NCI-H1694 treated with DMSO at 0.1 percent for 48 hours (cell line): Measurements from ENCODE around the gene OSM.
"Not testable (repeated sequence)": the region's sequence is repeated elsewhere in the genome, so short reads cannot be mapped to it uniquely, and the experiment has no call there.

Experiments used
- DNase-seq: peaks from one replicate; lab custom pipeline; 2025; lab: John Stamatoyannopoulos, UW

Gene OSM

DNA sequence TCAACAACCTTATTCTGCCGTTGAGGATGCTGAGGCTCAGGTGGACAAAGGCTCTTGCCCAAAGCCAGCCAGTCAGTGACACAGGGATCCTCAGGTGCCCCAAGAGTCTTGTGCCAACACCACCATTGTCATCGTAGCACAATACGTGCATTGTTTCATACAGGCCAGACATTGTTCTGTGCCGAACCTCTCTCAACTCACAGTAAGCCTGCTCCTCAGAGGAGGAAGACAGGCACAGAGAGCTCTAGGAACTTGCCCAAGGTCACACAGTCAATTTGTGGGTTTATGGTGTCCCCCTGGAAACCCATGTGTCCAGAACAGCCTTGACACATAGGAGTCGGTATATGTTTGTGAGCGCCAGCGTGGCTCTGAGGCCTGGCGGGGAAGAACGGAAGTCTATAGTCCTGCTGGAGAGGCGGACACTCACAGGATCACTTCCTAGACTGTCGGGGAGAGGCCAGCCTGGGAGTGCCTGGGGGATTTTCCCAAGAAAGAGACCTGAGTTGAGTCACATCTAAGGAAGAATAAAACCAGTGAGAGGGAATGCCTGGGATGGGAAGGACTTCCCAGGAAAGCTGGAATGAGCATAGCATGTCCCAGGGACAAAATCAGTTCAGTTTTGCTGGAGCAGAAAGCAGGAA, 40.3 kb downstream of the OSM start:
- no peak for DNase-seq

DNA sequence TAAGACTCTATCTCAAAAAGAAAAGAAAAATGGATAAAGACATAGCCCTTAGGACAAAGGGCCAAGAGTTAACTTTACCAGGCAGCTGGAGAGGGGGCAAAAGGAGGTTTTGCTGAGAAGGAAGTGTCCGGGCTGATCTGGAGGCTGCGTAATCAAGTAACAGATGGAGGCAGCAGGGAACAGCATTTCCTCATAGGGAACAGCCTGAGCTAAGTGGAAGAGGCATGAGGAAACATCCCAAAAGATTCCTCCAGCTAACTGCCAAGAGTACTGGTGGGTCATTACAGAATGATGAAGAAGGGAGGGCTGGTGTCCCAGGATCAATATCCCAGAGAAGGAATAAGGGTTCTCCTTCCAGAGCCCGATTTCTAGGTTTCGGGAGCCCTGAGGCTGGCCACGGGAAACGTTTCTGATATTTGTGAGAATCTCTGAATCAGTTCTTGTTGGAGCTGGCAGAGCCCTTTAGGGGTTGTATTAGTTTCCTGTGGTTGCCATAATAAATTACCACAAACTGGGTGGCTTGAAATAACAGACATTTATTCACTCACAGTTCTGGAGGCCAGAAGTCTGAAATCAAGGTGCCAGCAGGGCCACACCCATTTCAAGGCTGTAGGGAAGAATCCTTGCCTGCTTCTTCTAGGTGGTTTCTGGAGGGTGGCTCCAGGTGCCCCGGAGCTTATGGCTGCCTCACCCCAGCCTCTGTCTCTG, 41.3 kb downstream of the OSM start:
- DNase-seq: no peak

DNA sequence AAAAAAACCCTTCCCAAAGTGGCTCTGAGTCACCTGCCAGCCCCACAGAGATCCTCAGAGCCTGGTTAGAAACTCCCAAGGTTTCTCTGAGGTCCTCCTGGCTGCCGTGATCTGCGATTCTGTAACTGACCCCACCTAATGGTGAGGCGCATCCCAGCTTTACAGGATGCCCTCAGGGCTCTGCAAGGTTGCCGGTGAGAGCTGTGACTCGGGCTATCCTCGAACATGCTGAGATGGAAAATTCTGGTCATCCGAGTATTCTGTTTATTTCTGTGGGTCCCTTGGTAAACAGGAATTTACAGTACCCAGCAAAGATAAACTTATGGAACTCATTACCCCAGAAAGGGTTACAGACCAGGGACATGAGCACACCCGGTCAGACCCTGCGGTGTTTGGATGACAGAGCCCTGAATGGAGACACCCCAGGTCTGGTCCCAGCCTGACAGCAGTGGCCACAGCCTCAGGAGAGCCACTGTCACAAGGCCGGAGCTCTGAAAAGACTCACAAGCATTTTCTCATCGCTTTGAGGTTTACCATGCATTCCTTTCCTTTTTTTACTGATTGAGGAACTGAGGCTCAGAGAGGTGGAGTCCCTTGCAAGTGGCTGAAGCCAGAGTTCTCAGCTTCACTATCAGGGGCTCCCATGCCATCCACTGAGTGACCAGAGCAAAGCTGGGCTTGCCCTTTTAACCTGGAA, 42.3 kb downstream of the OSM start:
- no peak for DNase-seq

DNA sequence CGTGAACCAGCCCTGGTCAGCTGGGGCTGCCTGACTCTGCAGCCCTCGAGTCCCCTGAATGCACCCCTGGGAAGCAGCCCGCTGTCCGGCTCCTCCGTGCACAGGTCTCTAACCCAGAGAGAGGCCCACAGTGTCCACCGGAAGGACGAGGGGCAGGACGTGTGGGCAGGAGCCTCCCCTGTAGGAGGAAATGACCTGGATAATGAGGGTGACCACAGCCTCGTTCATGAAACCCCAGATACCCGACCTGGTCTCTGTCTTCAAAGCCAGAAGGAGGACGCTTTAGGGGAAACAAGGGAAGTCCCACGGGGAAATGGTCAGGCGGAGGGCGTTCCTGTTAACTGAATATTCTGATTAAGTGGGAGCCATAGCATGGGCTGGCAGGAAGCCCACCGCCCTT, 43.3 kb downstream of the OSM start:
- no peak for DNase-seq

DNA sequence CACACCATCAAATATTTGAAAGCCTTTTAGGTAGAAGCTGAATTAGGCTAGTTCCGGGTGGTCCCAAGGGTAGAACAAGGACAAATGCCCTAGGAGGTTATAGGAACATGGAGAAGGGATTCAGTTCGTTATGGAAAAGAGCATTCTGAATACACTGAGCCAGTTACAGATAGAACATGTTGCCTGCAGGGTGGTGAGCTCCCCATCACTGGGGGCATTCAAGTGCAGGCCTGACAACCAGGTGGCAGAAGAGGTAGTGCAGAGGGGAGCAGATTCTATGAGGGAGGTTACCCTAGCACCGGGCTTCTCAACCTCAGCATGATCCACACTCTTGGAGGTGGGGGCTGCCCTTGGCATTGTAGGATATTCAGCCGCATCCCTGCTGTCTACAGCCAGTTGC, 44.3 kb downstream of the OSM start:
- no peak for DNase-seq

DNA sequence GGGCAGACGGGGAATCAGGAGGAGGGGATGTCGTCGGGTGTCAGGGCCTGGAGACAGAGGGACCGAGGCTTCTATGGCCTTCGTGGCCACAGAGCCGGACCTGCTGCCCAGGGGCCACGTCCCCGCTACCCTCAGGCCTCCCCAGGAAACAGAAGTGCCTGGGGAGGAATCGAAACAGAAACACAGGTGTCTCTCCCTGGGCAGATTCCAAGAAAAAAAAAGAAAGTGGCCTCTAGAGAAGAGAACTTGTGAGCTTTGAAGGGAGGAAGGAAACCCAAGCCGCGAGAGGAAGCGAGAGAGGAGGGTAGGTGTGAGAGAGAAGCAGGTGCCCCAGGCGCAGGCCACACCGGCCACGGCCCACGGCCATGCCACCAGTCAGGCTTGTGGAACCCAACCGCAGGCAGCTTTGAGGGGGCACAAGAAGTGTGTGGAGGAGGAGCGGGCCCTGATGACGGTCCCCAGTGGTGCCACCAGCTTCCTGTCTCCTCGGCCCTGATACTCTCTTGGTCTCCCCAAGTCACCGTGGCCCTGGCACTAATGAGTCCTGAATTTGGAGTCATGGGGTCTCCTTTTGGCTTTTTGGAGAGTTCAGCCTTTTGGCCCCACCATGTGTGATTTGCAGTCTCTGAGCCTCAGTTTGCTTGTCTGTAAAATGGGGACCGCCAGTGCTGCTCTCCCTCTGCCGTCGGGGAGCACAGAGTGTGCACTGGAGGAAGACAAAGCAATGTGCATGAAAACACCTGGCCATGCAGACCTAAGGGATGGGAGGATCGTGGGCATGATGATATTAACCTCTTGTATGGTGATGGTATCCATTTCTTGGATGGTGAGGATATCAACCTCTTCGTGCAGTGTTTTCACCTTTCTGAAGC, 45.3 kb downstream of the OSM start:
- no peak for DNase-seq

DNA sequence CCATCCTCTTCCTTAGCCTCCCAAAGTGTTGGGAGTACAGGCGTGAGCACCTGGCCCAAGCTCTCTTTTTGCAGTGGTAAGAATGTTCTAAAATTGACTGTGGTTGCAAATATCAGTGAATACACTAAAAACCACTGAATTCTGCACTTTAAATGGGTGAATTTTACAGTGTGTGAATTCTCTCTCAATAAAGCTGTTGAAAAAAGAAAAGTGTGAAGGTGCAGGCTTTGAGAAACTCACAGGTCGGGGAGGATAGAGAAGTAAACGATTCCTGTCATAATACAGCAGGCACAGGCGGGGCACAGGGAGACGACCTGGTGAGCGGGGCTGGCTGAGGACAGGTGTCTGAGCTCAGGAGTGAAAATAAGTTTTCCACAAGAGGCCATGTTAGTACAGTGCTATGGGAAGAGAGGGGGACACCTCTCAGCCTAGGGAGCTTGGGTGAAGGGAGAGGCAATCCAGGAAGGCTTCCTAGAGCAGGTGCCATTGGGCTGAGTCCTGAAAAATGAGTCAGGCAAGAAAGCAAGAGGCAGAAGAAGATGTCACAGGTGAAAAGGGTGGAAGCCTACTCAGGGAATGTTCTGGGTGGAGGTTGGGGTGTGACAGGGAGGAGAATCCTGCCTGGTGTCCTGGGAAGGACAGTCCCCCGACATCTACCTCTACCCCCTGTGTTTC, 46.2 kb downstream of the OSM start:
- no peak for DNase-seq

DNA sequence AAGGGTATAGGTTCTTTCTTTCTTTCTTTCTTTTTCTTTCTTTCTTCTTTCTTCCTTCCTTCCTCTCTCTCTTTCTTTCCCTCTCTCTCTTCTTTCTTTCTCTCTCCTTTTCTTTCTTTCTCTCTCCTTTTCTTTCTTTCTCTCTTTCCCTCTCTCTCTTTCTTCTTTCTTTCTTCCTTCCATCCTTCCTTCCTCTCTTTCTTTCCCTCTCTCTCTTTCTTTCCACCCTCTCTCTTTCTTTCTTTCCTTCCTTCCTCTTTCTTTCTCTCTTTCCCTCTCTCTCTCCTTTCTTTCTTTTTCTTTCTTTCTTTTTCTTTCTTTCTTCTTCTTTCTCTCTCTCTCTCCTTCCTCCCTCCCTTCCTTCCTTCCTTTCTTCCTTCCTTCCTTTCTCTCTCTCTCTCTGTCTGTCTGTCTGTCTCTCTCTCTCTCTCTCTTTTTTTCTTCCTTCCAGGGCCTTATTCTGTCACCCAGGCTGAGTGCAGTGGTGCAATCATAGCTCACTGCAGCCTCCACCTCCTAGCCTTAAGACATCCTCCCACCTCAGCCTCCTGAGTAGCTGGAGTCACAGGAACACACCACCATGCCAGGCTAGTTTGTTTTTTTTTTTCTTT, 46.9 kb downstream of the OSM start:
- DNase-seq: no peak

DNA sequence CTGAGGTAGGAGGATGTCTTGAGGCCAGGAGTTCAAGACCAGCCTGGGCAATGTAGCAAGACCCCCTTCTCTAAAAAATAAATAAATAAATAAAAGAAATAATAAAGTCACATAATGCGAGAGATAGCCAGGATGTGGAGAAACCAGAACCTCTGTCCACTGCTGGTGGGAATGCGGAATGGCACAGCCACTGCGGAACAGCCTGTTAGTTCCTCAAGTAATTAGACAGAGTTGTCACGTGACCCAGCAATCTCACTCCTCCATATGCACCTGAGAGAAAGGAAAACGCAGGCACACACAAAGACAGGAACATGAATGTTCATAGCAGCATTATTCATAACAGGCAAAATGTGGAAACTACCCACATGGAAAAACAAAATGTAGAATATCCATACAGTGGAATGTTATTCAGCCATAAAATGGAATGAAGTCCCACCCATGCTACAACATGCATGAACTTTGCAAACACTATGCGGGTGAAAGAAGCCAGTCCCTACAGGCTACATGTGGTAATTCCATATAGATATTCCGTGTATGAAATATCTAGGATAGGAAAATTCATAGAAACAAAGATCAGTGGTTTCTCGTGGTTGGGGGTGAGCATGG, 47.5 kb downstream of the OSM start:
- no peak for DNase-seq

DNA sequence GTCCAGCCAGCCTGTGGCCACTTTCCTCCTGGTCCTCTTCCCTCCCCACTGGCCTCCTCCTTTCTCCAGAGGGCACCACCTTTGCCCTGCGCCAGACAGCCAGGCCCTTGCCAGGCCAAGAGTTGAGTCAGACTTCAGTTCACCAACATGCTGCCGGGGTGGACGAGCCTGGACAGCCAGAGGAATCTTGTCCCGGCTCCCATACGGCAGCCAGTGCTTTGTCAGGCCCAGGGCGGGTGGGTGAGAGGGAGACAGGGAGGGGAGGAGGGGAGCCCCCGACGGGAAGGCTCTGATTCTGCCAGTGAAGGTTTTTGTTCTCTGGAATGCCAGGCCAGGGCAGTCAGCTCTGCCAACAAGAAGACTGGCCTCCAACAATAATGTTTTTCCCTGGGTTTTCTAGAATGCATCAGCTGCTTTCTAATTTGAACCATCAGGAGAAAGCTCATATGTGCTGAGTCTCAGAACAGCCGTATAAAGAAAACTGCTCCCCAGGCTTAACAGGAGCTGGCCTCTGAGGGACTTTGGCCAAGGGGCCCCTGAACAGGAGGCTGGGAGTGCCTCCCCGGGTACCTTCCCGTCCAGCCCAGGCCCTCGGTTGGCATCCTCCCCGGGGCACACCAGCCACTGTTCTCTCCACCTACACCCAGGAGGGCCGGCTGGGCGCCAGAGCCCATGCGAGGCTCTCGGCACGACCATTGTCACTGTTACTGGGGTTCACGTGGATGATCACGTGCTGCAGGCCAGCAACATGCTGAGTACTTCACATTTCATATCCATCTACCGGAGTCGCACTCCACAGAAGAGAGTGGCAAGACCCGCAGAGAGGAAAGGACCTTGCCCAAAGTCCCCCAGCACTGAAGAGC, 48.7 kb downstream of the OSM start:
- no peak for DNase-seq

DNA sequence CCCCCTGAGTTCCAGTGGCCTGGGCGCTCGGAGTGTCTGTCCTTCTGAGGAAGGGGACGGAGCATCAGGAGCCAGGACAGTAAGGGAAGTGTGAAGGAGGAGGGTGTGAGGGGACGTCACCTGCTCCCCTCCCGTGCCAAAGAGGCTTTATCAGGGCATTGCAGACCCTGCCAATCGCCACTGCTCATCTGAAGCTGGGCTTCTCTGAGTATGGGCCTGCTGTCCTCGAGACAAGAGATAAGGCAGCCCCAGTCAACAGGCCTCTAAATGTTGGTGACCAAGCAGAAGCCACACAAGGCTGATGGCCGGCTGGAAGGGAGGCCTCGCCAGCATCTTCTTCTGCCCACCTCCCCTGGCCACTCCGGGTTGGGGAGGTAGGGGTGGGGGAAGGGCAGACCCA, 49.9 kb downstream of the OSM start:
- no peak for DNase-seq

DNA sequence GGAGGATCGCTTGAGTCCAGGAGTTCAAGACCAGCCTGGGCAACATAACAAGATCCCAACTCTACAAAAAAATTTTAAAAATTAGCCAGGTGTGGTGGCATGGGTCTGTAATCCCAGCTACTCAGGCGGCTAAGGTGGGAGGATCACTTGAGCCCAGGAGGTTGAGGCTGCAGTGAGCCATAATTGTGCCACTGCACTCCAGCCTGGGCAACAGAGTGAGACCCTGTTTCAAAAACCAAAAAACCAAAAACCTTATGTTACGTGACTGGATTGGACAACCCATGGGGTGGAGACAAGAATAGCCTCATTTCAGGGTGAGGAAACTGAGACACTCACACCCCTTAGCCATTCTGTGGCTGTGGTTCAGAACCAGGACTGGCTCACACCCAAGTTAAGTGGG, 50.4 kb downstream of the OSM start:
- not testable (repeated sequence) for DNase-seq

DNA sequence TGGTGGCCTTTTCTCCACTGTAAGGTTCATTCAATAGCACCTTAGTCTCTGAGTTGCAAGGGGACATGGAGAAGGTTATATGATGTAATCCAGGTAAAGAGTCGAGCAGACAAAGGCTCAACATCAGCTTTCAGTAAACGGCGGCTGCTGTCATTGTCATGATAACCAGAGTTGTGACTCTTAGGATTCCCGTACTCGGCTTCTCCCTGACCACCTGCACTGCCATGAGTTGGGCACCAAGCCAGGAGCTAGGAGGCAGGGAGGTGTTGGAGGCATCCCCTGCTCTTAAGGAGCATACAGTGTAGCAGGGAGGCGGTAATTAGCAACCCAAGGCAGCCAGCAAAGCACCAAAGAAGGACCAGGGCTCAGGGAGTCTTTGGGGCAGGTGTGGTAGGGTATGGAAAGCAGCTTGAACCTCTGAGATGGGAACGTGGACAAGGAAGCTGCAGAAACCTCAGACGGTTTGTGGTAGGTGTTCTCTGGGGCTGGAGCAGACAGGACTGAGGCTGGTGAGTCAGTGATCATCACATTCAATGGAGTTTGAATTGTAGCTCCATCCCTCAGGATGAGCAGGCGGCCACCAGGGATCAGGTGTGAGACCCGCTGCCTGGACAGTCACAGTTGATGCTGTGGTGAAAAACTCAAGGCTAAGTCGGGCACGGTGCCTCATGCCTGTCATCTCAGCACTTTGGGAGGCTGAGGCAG, 51.8 kb downstream of the OSM start:
- DNase-seq: no peak

DNA sequence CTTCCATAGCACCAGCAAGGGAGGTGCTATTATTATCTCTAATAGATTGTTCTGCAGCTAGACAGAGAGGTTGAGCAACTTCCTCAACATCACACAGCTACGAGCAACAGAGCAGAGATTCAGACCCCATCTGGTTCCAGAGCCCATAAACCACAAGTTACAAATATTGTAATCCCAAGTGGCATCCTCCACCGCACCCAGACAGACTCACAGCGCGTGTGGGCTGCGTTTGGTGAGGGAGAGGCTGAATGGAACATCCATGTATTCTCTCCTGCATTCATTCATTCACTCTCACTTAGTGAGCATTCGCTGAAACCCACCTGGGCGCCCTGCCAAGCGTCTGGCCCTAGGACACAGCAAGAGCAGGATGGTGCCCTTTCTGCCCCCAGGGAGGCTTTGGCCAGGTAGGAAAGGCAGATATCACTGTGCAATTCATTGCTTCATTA, 53.6 kb downstream of the OSM start:
- no peak for DNase-seq
